NCI-H226 (cell line): ENCODE data around the gene PDS5A.
"Not testable (repeated sequence)": the region's sequence is repeated elsewhere in the genome, so short reads cannot be mapped to it uniquely, and the experiment has no call there.

ENCODE experiments used
- DNase-seq: peaks from one replicate; pipeline ENCODE4 v3.0.0-alpha.2; 2015

PDS5A gene

GRCh38 chr4:39893693-39894072 lies 84.0 kb downstream of the PDS5A start:
- DNase-seq, result no peak

GRCh38 chr4:39892988-39893692 lies 84.6 kb downstream of the PDS5A start:
- no peak for DNase-seq

GRCh38 chr4:39889226-39889625 lies 88.5 kb downstream of the PDS5A start:
- DNase-seq, result no peak

GRCh38 chr4:39888541-39888940 lies 89.2 kb downstream of the PDS5A start:
- no peak for DNase-seq

GRCh38 chr4:39883646-39884045 lies 94.1 kb downstream of the PDS5A start:
- peak; percentile 80 for DNase-seq

GRCh38 chr4:39881789-39882188 lies 95.9 kb downstream of the PDS5A start:
- DNase-seq, result no peak

GRCh38 chr4:39877971-39878370 lies 99.7 kb downstream of the PDS5A start:
- no peak for DNase-seq

GRCh38 chr4:39873823-39874222 lies 103.9 kb downstream of the PDS5A start:
- no peak for DNase-seq

- DNase-seq, result no peak
These were observed 112.4 kb downstream of the PDS5A start for GRCh38 chr4:39865280-39865679.

- DNase-seq, result no peak
These were observed 113.3 kb downstream of the PDS5A start for GRCh38 chr4:39864391-39864790.

- DNase-seq, result no peak
These were observed 116.9 kb downstream of the PDS5A start for GRCh38 chr4:39860804-39861203.

- peak; percentile 66 for DNase-seq
These were observed 121.7 kb downstream of the PDS5A start for GRCh38 chr4:39855909-39856512.

- no peak for DNase-seq
These were observed 125.1 kb downstream of the PDS5A start for GRCh38 chr4:39852636-39853035.

- DNase-seq, result no peak
These were observed 127.0 kb downstream of the PDS5A start for GRCh38 chr4:39850727-39851126.

- DNase-seq, result no peak
These were observed 131.0 kb downstream of the PDS5A start for GRCh38 chr4:39846705-39847104.

- peak; percentile 37 for DNase-seq
These were observed 131.6 kb downstream of the PDS5A start for GRCh38 chr4:39846120-39846519.

- no peak for DNase-seq
These were observed 135.8 kb downstream of the PDS5A start for GRCh38 chr4:39841894-39842293.

- DNase-seq, result not testable (repeated sequence)
These were observed 137.2 kb downstream of the PDS5A start for GRCh38 chr4:39840516-39840915.

- no peak for DNase-seq
These were observed 137.7 kb downstream of the PDS5A start for GRCh38 chr4:39840027-39840426.

- DNase-seq, result not testable (repeated sequence)
These were observed 139.3 kb downstream of the PDS5A start for GRCh38 chr4:39838431-39838830.

GRCh38 chr4:39834269-39834668 lies 143.4 kb downstream of the PDS5A start:
- DNase-seq, result no peak

- DNase-seq, result peak; percentile 49
These were observed 151.9 kb downstream of the PDS5A start for GRCh38 chr4:39825741-39826231.

- no peak for DNase-seq
These were observed 152.6 kb downstream of the PDS5A start for GRCh38 chr4:39825090-39825489.

- no peak for DNase-seq
These were observed 154.5 kb downstream of the PDS5A start for GRCh38 chr4:39823191-39823590.

GRCh38 chr4:39822662-39823061 lies 155.0 kb downstream of the PDS5A start:
- no peak for DNase-seq
